Superior temporal gyrus (tissue), 1 donor: ENCODE measurements around the gene FRMD4A.
"Not testable (repeated sequence)": the region's sequence is repeated elsewhere in the genome, so short reads cannot be mapped to it uniquely, and the experiment has no call there.

Source experiments
- DNase-seq: peaks from one replicate; pipeline ENCODE4 v3.0.0-alpha.2; 2016; ENCODE audit errors: extremely low spot score

FRMD4A gene

GRCh38 chr10:13984647-13985155 is 346.0 kb downstream of the FRMD4A start:
- no peak for DNase-seq

- no peak for DNase-seq
These were observed 347.7 kb downstream of the FRMD4A start for GRCh38 chr10:13983035-13983434.

- DNase-seq = peak; percentile 43
These were observed 352.1 kb downstream of the FRMD4A start for GRCh38 chr10:13978533-13979115.

GRCh38 chr10:13977861-13978532 is 352.7 kb downstream of the FRMD4A start:
- DNase-seq = no peak

DNA sequence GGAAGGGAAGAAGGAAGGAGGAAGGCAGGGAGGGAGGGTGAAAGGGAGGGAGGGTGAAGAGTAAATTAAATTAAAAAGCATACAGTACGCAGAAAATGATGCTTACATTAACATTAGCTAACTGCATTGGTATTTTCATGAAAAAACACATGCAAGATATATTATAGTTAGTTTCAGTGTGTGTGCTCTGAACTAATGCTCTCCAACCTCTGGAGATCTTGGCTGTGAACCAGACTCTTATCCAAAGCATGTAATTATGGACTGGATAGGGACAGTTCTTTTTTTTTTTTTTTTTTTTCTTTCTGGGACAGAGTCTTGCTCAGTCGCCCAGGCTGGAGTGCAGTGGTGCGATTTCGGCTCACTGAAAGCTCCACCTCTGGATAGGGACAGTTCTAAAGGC is 357.0 kb downstream of the FRMD4A start:
- DNase-seq = no peak

- DNase-seq = no peak
These were observed 358.1 kb downstream of the FRMD4A start for GRCh38 chr10:13972609-13973008.

DNA sequence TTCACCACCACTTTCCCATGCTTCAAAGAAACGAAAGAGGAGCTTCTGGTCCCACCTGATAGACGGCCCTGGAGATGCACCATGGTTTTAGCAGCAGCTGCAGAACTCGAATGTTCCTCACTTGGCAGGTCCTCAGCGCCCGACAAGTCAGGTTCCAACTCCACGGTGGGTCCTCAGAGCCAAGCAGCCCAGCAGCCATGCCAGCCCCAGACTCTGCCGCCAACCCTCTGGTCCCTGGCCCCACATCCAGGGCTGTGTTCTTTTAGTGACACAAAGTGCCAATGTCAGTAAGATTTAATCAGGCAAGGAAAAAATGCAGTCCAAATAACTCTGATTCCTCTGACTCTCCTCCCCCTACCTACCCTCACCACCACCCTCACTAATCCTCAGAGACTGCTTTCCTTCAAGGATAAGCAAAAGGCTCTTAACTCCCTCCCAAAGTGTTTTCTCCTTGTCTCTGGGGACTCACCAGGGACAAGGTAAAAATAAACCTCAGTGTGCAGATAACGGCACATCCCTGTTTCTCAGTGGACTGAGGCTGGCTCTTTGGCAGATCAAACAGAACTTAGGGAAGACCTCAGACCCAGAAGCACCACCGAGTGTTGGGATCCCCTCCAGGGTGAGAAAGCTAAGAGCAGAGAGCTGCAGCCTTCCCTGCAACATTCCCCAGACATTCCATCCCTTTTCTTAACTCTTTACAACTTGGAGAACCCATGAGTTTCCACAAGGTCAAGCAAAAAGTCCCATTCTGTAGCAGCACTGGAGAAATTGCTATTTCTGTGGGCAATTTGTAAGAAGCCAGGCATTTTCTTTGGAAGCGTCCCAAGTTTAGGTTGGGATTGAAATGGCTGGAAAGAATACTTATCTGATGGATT is 358.9 kb downstream of the FRMD4A start:
- DNase-seq = no peak

DNA sequence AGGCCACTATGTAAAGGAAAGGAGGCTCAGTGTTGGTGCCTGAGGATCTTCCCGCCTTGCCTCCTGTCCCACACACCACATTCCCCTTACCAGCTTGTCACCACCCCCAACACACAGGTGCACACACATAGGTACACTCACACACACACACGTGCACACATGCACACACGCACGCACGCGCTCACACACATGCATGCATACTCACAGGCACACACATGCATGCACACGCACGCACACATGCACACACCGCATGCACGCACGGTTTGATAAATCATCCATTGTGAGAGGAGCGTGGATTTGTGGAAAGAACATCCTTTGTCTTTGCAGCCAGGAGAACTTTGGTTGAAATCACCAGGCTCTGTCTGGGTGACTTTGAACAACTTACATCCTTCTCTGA is 359.8 kb downstream of the FRMD4A start:
- DNase-seq = no peak

GRCh38 chr10:13970236-13970956 is 360.3 kb downstream of the FRMD4A start:
- DNase-seq = no peak

- DNase-seq = no peak
These were observed 361.0 kb downstream of the FRMD4A start for GRCh38 chr10:13969792-13970140.

GRCh38 chr10:13969118-13969791 is 361.5 kb downstream of the FRMD4A start:
- no peak for DNase-seq

- DNase-seq = no peak
These were observed 368.9 kb downstream of the FRMD4A start for GRCh38 chr10:13961853-13962252.

GRCh38 chr10:13961097-13961496 is 369.6 kb downstream of the FRMD4A start:
- DNase-seq = no peak

- DNase-seq = no peak
These were observed 370.1 kb downstream of the FRMD4A start for GRCh38 chr10:13960603-13961002.

DNA sequence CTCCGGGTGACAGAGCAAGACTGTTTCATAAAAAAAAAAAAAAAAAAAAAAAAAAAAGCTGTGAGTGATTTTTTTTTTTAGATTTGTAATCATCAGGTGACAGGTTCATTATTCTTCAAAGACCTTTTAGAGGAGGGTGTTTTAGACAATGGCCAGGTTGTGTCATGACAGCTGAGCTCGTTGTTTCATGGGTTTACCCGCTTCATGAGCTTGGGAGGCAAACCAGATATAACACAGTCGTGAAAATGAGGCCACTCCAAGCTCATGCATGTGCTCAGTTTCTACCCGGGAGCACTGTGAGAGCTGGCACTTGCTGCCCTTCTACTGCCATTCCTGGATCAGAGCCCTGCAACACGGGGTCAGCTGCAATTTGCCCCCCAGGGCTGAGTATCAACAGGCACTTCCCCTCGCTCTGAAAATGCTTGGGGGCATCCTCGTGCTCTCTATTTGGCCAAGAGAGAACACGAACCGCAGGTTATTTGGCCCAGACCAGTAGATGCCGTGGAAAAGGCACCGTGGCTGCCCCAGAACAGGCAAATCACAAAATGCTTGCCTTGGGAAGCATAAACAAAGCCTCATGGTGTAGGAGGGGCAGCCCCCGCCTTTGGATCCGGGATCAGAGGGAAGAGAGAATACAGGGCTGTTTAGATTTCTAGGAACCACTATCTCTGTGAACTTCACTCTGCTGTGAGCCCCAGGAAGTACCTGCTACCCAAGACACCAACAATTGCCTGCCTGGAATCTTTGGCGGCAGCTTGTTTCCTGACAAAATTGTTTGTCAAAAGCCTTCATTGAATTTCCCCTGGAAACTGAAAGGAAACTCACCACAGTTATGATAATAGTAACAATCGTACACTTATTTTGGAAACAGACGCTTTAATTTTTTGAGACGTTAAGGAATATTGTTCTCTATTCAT is 371.0 kb downstream of the FRMD4A start:
- DNase-seq = no peak

- no peak for DNase-seq
These were observed 372.9 kb downstream of the FRMD4A start for GRCh38 chr10:13957856-13958255.

DNA sequence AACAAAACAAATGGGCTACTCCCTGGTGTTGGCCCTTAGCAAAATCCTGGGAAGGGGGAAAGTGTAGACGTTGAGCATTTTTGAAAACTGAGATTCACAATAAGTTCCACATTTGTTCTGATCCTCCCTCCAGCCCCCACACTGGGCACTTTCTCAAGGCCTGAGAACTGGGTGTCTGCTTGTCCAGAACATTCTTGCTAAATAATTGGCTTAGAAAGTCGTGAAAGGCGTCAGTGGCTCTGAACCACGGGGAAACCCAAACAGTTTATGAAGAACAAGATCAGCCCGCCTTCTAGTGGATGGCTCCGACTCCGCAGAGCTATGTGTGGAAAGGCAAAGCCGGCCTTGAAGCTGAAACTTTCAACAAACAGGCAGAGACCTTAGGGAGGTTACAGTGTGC is 373.9 kb downstream of the FRMD4A start:
- DNase-seq = peak; percentile 44

DNA sequence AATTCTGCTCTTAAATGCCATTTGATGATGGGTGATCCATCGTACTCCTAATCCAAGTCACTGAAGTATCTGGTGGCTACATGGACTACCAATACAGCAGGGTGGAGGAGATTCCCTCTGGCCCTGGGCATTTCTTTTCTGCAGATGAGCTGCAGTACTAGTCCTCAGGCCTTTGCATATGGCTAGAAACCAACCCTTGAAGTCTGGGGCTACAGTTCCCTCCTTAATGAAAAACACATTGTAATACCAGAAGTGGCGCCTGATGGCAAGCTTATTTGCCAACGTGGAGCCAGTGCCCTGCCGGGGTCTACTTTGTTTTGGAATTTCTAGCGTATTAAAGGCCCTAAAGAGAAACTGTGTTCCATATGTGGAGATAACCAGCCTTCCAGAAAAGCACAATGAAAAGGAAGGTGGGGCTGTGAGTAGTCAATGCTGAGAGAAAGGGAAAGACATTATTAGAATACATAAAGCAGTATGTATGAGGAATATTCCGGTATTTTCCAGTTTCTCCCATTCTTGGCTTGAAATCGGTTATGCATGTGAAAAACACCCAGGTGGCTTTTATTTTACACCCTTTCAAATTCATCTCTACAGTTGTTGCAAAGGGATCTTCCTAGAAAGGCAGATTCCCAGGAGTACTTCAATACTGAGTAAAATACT is 375.2 kb downstream of the FRMD4A start:
- DNase-seq = no peak

- not testable (repeated sequence) for DNase-seq
These were observed 376.5 kb downstream of the FRMD4A start for GRCh38 chr10:13954195-13954594.

DNA sequence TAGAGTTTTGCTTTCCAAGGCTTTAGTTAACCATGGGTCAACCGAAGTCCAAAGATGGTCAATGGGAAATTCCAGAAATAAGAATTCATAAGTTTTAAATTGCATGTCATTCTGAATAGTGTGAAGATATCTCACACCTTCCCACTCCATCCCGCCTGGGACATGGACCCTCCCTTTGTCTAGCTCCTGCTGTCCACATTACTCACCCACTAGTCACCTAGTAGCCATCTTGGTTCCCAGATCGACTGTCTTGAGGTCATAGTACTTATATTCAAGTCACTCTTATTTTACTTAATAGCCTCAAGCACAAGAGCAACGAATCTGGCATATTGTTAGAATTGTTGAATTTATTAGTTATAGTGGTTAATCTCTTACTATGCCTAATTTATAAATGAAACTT is 377.4 kb downstream of the FRMD4A start:
- no peak for DNase-seq
